Measurements from ENCODE around the gene SIAE. TPM values are rescaled to one million over a fixed set of nuclear protein-coding genes. Genes with fewer than 3 reads are reported as not detected.

The SIAE gene
- polyA plus RNA-seq, 3 donors, result 6.7 to 8.9 (median 7.8) TPM

- Mint-ChIP-seq H3K4me1 (no peaks in the 10 kb centered on the region), H3K36me3 (peaks cover 2 to 9% of the 10 kb centered on the region in 2 donors), H3K9me3 (peaks cover 30 to 42% (median 38%) of the 10 kb centered on the region in 7 donors), H3K4me3 (no peak overlapping the region), H3K27ac (no peak overlapping the region), H3K27me3 (ENCODE audit: low read depth in 3 of 3) (no peaks in the 10 kb centered on the region)
- H3K27ac ChIP-seq (ENCODE audit: low read depth in 1 of 2, low read length in 2 of 2), result no peak overlapping the region
- no peaks in the 10 kb centered on the region for H4K20me1 ChIP-seq (ENCODE audit: insufficient read depth, low read length)
- no peaks in the 10 kb centered on the region for H3K4me1 ChIP-seq (ENCODE audit: control insufficient read depth in 1 of 2, insufficient read depth in 2 of 2, low read length in 2 of 2)
- H3K9ac ChIP-seq (ENCODE audit: insufficient read depth, low read length, poor library complexity, severe bottlenecking), result no peak overlapping the region
- intact Hi-C loops (cut with micrococcal nuclease), result no loop called here
- H2AFZ ChIP-seq (ENCODE audit: insufficient read depth, low read depth, low read length, poor library complexity, severe bottlenecking), result no peak overlapping the region
- TF ChIP-seq, protein P1, sequence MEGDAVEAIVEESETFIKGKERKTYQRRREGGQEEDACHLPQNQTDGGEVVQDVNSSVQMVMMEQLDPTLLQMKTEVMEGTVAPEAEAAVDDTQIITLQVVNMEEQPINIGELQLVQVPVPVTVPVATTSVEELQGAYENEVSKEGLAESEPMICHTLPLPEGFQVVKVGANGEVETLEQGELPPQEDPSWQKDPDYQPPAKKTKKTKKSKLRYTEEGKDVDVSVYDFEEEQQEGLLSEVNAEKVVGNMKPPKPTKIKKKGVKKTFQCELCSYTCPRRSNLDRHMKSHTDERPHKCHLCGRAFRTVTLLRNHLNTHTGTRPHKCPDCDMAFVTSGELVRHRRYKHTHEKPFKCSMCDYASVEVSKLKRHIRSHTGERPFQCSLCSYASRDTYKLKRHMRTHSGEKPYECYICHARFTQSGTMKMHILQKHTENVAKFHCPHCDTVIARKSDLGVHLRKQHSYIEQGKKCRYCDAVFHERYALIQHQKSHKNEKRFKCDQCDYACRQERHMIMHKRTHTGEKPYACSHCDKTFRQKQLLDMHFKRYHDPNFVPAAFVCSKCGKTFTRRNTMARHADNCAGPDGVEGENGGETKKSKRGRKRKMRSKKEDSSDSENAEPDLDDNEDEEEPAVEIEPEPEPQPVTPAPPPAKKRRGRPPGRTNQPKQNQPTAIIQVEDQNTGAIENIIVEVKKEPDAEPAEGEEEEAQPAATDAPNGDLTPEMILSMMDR (IDR thresholded peaks at IDR 0.05), result no peak
- no peak overlapping the region for H3K4me2 ChIP-seq (replicated peaks; ENCODE audit: extremely low read depth, low read length, poor library complexity, severe bottlenecking)
- DNase-seq, result no peak
- H3K9me3 ChIP-seq (replicated peaks in 1 of 2; ENCODE audit: control insufficient read depth in 1 of 2, insufficient read depth in 1 of 2, low read length in 2 of 2), result peaks cover 11 to 30% of the 10 kb centered on the region in 2 donors
- H3K79me2 ChIP-seq (ENCODE audit: insufficient read depth, low read length), result no peaks in the 10 kb centered on the region
- no peak overlapping the region for H3K4me3 ChIP-seq (replicated peaks in 1 of 3; ENCODE audit: low read depth in 2 of 3, low read length in 3 of 3)
- no peaks in the 10 kb centered on the region for H3K36me3 ChIP-seq (replicated peaks in 1 of 2; ENCODE audit: control insufficient read depth in 1 of 2, insufficient read depth in 2 of 2, low read length in 2 of 2)
- WGBS (ENCODE audit: insufficient coverage), result no CpG with 5 or more reads among the region's 1 CpG
- H3K27me3 ChIP-seq (ENCODE audit: control insufficient read depth in 2 of 2, insufficient read depth in 2 of 2, low read length in 2 of 2), result no peaks in the 10 kb centered on the region
Measured at GRCh38 chr11:124682443-124682842, 8.9 kb upstream of the SIAE start.

- peaks cover 11 to 30% of the 10 kb centered on the region in 2 donors for H3K9me3 ChIP-seq (replicated peaks in 1 of 2; ENCODE audit: control insufficient read depth in 1 of 2, insufficient read depth in 1 of 2, low read length in 2 of 2)
Measured at GRCh38 chr11:124681421-124681820, 7.9 kb upstream of the SIAE start.

More at GRCh38 chr11:124681421-124681820, 7.9 kb upstream of the SIAE start:
- H3K36me3 ChIP-seq (replicated peaks in 1 of 2; ENCODE audit: control insufficient read depth in 1 of 2, insufficient read depth in 2 of 2, low read length in 2 of 2), result no peaks in the 10 kb centered on the region
- no CpG with 5 or more reads among the region's 2 CpGs for WGBS (ENCODE audit: insufficient coverage)
- intact Hi-C loops (cut with micrococcal nuclease), result no loop called here
- TF ChIP-seq, protein P1 (IDR thresholded peaks at IDR 0.05), result no peak
- no peak overlapping the region for H3K4me2 ChIP-seq (replicated peaks; ENCODE audit: extremely low read depth, low read length, poor library complexity, severe bottlenecking)
- DNase-seq, result no peak
- H3K4me1 ChIP-seq (ENCODE audit: control insufficient read depth in 1 of 2, insufficient read depth in 2 of 2, low read length in 2 of 2), result peaks cover 2 to 4% of the 10 kb centered on the region in 2 donors
- no peak overlapping the region for H3K4me3 ChIP-seq (replicated peaks in 1 of 3; ENCODE audit: low read depth in 2 of 3, low read length in 3 of 3)
- Mint-ChIP-seq H3K9me3 (peaks cover 24 to 39% (median 28%) of the 10 kb centered on the region in 7 donors), H3K27ac (no peak overlapping the region), H3K4me1 (peaks cover 5% of the 10 kb centered on the region), H3K4me3 (no peak overlapping the region), H3K36me3 (peaks cover 2 to 9% of the 10 kb centered on the region in 2 donors), H3K27me3 (ENCODE audit: low read depth in 3 of 3) (no peaks in the 10 kb centered on the region)
- H3K27me3 ChIP-seq (ENCODE audit: control insufficient read depth in 2 of 2, insufficient read depth in 2 of 2, low read length in 2 of 2), result no peaks in the 10 kb centered on the region
- no peaks in the 10 kb centered on the region for H4K20me1 ChIP-seq (ENCODE audit: insufficient read depth, low read length)
- no peak overlapping the region for H3K9ac ChIP-seq (ENCODE audit: insufficient read depth, low read length, poor library complexity, severe bottlenecking)
- H2AFZ ChIP-seq (ENCODE audit: insufficient read depth, low read depth, low read length, poor library complexity, severe bottlenecking), result no peak overlapping the region
- H3K79me2 ChIP-seq (ENCODE audit: insufficient read depth, low read length), result no peaks in the 10 kb centered on the region
- H3K27ac ChIP-seq (ENCODE audit: low read depth in 1 of 2, low read length in 2 of 2), result no peak overlapping the region

Data from CD14-positive monocyte (primary cell).